Panc1 (cell line): ENCODE results near the gene TACC2.

ENCODE experiments used
- CTCF ChIP-seq: fragments of 450-650 bp; IDR thresholded peaks from 2 replicates; pipeline ENCODE4 v1.5.1; 2017; ENCODE audit warnings: mild to moderate bottlenecking
- REST ChIP-seq, 2 experiments: IDR thresholded peaks; 2 replicates each; pipeline ENCODE4 v1.6.1; 2011 to 2012; ENCODE audit warnings: low read depth in 2 of 2, control low read depth in 1 of 2, low read length in 1 of 2, mild to moderate bottlenecking in 1 of 2, moderate library complexity in 1 of 2; ENCODE audit not compliant: insufficient read depth in 1 of 2

- no peak for TF ChIP-seq CTCF
- no peak for TF ChIP-seq REST (IDR thresholded peaks at IDR 0.05; ENCODE audit: insufficient read depth in 1 of 2, low read depth in 2 of 2, low read length in 1 of 2)
Measured at GRCh38 chr10:122269059-122269687, 280.2 kb downstream of the TACC2 start.
